SK-N-SH treated with all-trans-retinoic acid at 6 μM for 48 hours (cell line): ENCODE results near the gene UBAP2.

ENCODE experiments used
- ATAC-seq: fragments of 200-7000 bp; cut with Tn5 transposase; 3 replicates; pipeline ENCODE4 v1.9.1; 2020; ENCODE audit warnings: mild to moderate bottlenecking, moderate library complexity
- BACH2 ChIP-seq: fragments of 250-450 bp; sonication (Bioruptor Pico); IDR thresholded peaks from 2 replicates; pipeline ENCODE4 v1.9.0; 2021; ENCODE audit warnings: mild to moderate bottlenecking, borderline replicate concordance
- CSDC2 ChIP-seq: fragments of 250-450 bp; sonication (Bioruptor Pico); IDR thresholded peaks from 2 replicates; pipeline ENCODE4 v1.5.0; 2020; ENCODE audit warnings: mild to moderate bottlenecking, moderate library complexity
- ISL1 ChIP-seq: fragments of 250-450 bp; sonication (Bioruptor Pico); IDR thresholded peaks from 2 replicates; pipeline ENCODE4 v2.1.2; 2022; ENCODE audit warnings: mild to moderate bottlenecking, moderate library complexity
- OSR1 ChIP-seq: fragments of 250-450 bp; sonication (Bioruptor Pico); IDR thresholded peaks from 2 replicates; pipeline ENCODE4 v1.8.0; 2022; ENCODE audit warnings: moderate library complexity, mild to moderate bottlenecking, inconsistent platforms
- PPARA ChIP-seq: fragments of 250-450 bp; sonication (Bioruptor Pico); IDR thresholded peaks from 2 replicates; pipeline ENCODE4 v1.5.0; 2020; ENCODE audit warnings: mild to moderate bottlenecking, borderline replicate concordance
- RARB ChIP-seq: fragments of 250-450 bp; sonication (Bioruptor Pico); IDR thresholded peaks from 2 replicates; pipeline ENCODE4 v1.8.0; 2021; ENCODE audit warnings: mild to moderate bottlenecking, moderate library complexity
- SNAI2 ChIP-seq: fragments of 250-450 bp; sonication (Bioruptor Pico); IDR thresholded peaks from 2 replicates; pipeline ENCODE4 v1.5.0; 2020; ENCODE audit warnings: mild to moderate bottlenecking, moderate library complexity
- TCF4 ChIP-seq: fragments of 250-450 bp; sonication (Bioruptor Pico); IDR thresholded peaks from 2 replicates; pipeline ENCODE4 v1.8.0; 2021; ENCODE audit warnings: mild to moderate bottlenecking, moderate library complexity, borderline replicate concordance
- TOX ChIP-seq: fragments of 250-450 bp; sonication (Bioruptor Pico); IDR thresholded peaks from 2 replicates; pipeline ENCODE4 v1.8.0; 2021; ENCODE audit warnings: mild to moderate bottlenecking, moderate library complexity, borderline replicate concordance
- ZC3H10 ChIP-seq: fragments of 250-450 bp; sonication (Bioruptor Pico); IDR thresholded peaks from 2 replicates; pipeline ENCODE4 v1.5.1; 2021; ENCODE audit warnings: mild to moderate bottlenecking, moderate library complexity
- ZNF565 ChIP-seq: fragments of 450-650 bp; formaldehyde crosslinking; conservative IDR thresholded peaks from 2 replicates; pipeline ENCODE4 v1.5.0; 2020; ENCODE audit warnings: low read depth, mild to moderate bottlenecking, moderate library complexity
- ZNF70 ChIP-seq: fragments of 450-650 bp; formaldehyde crosslinking; IDR thresholded peaks from 2 replicates; pipeline ENCODE4 v1.5.0; 2020; ENCODE audit warnings: mild to moderate bottlenecking, moderate library complexity
- ZNF8 ChIP-seq: fragments of 450-650 bp; formaldehyde crosslinking; IDR thresholded peaks from 2 replicates; pipeline ENCODE4 v1.5.0; 2020; ENCODE audit warnings: mild to moderate bottlenecking, moderate library complexity
- TF ChIP-seq, protein P1 (sequence below): fragments of 250-450 bp; sonication (Bioruptor Pico); IDR thresholded peaks from 2 replicates; pipeline ENCODE4 v1.5.1; 2020; ENCODE audit warnings: low read depth, mild to moderate bottlenecking, moderate library complexity
- TF ChIP-seq, protein P2 (sequence below): fragments of 250-450 bp; sonication (Bioruptor Pico); IDR thresholded peaks from 2 replicates; pipeline ENCODE4 v1.8.0; 2020; ENCODE audit warnings: mild to moderate bottlenecking, moderate library complexity, borderline replicate concordance
- TF ChIP-seq, protein P3 (sequence below): fragments of 250-450 bp; sonication (Bioruptor Pico); IDR thresholded peaks from 2 replicates; pipeline ENCODE4 v1.5.1; 2021; ENCODE audit warnings: mild to moderate bottlenecking, moderate library complexity
- TF ChIP-seq, protein P4 (sequence below): fragments of 250-450 bp; sonication (Bioruptor Pico); IDR thresholded peaks from 2 replicates; pipeline ENCODE4 v1.8.0; 2021; ENCODE audit warnings: low read depth, mild to moderate bottlenecking, moderate library complexity, borderline replicate concordance

The UBAP2 gene

DNA sequence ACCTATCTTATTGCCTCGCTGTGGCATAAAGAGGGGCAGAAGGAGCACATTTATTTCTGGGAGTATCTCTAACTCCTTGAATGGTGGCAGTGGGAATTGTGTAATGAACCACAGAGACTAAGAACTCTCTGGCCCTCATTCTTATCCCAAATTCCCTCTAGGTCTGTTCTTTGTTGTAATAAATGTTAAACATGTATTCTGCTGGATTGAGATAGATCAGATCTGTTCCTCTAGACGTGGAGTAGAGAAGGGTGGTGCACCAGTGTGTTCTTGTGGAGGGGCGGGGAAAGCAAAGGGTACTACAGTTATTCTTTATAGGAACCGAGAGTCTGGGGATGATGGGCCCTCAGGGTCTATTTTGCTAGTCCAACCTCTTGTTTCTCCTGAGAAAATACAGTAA, 141.3 kb downstream of the UBAP2 start:
- ATAC-seq: no peak
- TF ChIP-seq TCF4 (CRISPR knock-in tag) (no peak), OSR1 (no peak), BACH2 (CRISPR knock-in tag) (no peak), PPARA (CRISPR knock-in tag) (no peak), ZNF70 (CRISPR knock-in tag) (no peak), ZNF8 (CRISPR knock-in tag) (no peak)
- TF ChIP-seq, protein P1, sequence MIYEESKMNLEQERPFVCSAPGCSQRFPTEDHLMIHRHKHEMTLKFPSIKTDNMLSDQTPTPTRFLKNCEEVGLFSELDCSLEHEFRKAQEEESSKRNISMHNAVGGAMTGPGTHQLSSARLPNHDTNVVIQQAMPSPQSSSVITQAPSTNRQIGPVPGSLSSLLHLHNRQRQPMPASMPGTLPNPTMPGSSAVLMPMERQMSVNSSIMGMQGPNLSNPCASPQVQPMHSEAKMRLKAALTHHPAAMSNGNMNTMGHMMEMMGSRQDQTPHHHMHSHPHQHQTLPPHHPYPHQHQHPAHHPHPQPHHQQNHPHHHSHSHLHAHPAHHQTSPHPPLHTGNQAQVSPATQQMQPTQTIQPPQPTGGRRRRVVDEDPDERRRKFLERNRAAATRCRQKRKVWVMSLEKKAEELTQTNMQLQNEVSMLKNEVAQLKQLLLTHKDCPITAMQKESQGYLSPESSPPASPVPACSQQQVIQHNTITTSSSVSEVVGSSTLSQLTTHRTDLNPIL: no peak
- TF ChIP-seq, protein P2, sequence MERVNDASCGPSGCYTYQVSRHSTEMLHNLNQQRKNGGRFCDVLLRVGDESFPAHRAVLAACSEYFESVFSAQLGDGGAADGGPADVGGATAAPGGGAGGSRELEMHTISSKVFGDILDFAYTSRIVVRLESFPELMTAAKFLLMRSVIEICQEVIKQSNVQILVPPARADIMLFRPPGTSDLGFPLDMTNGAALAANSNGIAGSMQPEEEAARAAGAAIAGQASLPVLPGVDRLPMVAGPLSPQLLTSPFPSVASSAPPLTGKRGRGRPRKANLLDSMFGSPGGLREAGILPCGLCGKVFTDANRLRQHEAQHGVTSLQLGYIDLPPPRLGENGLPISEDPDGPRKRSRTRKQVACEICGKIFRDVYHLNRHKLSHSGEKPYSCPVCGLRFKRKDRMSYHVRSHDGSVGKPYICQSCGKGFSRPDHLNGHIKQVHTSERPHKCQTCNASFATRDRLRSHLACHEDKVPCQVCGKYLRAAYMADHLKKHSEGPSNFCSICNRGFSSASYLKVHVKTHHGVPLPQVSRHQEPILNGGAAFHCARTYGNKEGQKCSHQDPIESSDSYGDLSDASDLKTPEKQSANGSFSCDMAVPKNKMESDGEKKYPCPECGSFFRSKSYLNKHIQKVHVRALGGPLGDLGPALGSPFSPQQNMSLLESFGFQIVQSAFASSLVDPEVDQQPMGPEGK (CRISPR knock-in tag): no peak
- TF ChIP-seq, protein P3, sequence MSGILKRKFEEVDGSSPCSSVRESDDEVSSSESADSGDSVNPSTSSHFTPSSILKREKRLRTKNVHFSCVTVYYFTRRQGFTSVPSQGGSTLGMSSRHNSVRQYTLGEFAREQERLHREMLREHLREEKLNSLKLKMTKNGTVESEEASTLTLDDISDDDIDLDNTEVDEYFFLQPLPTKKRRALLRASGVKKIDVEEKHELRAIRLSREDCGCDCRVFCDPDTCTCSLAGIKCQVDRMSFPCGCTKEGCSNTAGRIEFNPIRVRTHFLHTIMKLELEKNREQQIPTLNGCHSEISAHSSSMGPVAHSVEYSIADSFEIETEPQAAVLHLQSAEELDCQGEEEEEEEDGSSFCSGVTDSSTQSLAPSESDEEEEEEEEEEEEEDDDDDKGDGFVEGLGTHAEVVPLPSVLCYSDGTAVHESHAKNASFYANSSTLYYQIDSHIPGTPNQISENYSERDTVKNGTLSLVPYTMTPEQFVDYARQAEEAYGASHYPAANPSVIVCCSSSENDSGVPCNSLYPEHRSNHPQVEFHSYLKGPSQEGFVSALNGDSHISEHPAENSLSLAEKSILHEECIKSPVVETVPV (CRISPR knock-in tag): no peak
- TF ChIP-seq, protein P4, sequence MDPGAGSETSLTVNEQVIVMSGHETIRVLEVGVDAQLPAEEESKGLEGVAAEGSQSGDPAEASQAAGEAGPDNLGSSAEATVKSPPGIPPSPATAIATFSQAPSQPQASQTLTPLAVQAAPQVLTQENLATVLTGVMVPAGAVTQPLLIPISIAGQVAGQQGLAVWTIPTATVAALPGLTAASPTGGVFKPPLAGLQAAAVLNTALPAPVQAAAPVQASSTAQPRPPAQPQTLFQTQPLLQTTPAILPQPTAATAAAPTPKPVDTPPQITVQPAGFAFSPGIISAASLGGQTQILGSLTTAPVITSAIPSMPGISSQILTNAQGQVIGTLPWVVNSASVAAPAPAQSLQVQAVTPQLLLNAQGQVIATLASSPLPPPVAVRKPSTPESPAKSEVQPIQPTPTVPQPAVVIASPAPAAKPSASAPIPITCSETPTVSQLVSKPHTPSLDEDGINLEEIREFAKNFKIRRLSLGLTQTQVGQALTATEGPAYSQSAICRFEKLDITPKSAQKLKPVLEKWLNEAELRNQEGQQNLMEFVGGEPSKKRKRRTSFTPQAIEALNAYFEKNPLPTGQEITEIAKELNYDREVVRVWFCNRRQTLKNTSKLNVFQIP (CRISPR knock-in tag): no peak

DNA sequence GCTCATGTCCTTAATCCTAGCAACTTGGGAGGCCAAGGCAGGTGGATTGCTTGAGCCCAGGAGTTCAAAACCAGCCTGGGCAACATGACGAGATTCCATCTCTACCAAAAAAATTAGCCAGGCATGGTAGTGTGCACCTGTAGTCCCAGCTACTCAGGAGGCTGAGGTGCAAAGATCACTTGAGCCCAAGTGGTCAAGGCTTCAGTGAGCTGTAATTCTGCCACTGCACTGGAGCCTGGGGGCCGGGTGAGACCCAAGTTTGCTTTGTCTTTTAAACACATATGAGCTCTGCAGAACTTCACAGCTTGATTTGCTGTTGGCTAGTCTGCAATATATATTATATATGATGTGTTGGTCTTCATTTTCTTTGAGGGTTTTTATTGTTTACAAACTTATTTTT, 141.9 kb downstream of the UBAP2 start:
- TF ChIP-seq ZNF8 (CRISPR knock-in tag) (no peak), BACH2 (CRISPR knock-in tag) (no peak), ZC3H10 (no peak)
- no peak for ATAC-seq

DNA sequence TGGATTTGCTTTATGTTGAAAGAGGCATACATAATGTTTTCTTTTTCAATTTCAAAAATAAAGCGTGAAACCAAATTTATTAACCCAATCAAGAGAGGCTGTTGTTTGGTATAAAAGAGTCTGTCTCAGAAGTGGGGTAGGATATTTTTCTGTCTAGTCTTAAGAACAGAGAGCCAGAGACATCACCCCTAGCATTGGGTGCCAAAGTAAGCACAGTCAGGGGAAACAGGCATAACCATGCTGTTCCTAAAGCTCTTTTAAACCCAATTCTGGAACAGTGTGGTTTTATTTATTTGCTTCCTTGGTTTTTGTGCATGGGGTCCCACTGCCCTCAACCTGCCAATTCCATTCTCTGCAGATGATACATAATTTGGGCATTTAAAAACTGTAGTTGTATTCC, 143.6 kb downstream of the UBAP2 start:
- TF ChIP-seq SNAI2 (CRISPR knock-in tag): no peak
- TF ChIP-seq, protein P4 (CRISPR knock-in tag): no peak
- TF ChIP-seq OSR1: no peak
- no peak for TF ChIP-seq TCF4 (CRISPR knock-in tag)
- TF ChIP-seq, protein P2 (CRISPR knock-in tag): no peak
- no peak for TF ChIP-seq ZNF8 (CRISPR knock-in tag)
- no peak for TF ChIP-seq RARB
- TF ChIP-seq, protein P1: no peak
- no peak for TF ChIP-seq TOX (CRISPR knock-in tag)
- TF ChIP-seq CSDC2 (CRISPR knock-in tag): no peak
- TF ChIP-seq ZNF565 (CRISPR knock-in tag): no peak
- no peak for TF ChIP-seq ZNF70 (CRISPR knock-in tag)
- TF ChIP-seq, protein P3 (CRISPR knock-in tag): no peak
- TF ChIP-seq ZC3H10: no peak
- no peak for TF ChIP-seq PPARA (CRISPR knock-in tag)
- no peak for TF ChIP-seq ISL1 (CRISPR knock-in tag)

More for the DNA sequence above, 143.6 kb downstream of the UBAP2 start:
- no peak for ATAC-seq
